SH-SY5Y (cell line): ENCODE measurements around the gene ZNF557.
"Not testable (repeated sequence)": the region's sequence is repeated elsewhere in the genome, so short reads cannot be mapped to it uniquely, and the experiment has no call there.

ENCODE experiments used
- GATA2 ChIP-seq: IDR thresholded peaks from 2 replicates; pipeline ENCODE4 v1.6.1; 2011; ENCODE audit warnings: mild to moderate bottlenecking, low read depth, low read length
- GATA3 ChIP-seq: IDR thresholded peaks from 2 replicates; pipeline ENCODE4 v1.6.1; 2011; ENCODE audit warnings: low read depth, mild to moderate bottlenecking, low read length, moderate library complexity

ZNF557 gene

DNA sequence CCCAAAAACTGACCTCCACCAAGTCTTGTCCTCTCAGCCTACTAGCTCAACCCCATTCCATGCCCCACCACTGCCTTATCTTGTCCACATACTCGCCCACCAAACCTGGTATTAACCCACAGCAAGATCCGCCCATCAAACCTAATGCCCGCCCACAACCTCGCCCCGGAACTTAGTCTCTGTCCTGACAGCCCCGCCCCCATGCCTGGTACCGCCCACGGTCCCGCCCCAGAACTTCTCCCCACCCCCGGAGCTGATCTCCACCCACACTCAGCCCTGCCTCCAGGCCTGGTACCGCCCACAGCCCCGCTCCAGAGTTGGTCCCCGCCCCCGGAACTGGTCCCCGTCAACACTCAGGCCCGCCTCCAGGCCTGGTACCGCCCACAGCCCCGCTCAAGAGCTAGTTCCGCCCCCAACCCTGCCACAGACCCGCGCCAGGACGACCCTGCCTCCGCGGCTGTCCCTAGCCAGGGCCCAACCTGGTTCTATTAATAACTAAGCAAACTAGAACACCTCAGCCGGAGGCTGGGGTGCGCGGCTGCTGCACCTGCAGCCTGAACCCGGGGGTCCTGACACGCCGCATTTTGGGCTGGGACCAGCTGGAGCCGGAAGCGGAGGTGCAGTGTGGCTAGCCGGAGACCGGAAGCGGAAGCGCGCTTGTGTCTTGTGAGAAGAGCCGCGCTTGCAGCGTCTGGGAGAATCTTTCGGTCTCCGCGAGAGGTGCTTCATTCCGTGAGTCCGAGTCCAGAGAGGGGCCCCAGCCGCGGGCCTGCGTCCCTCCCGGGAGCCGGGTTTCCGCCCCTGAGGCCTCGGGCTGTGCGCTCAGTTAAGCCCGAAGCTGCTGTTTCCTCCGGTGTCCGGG, at the start of gene ZNF557:
TSS of gene ZNF557 (plus strand) at position 662 of the 862 bp plus-strand sequence. CDS start 5,372 bp downstream, outside the sequence.
- TF ChIP-seq GATA2 (no peak), GATA3 (no peak)

DNA sequence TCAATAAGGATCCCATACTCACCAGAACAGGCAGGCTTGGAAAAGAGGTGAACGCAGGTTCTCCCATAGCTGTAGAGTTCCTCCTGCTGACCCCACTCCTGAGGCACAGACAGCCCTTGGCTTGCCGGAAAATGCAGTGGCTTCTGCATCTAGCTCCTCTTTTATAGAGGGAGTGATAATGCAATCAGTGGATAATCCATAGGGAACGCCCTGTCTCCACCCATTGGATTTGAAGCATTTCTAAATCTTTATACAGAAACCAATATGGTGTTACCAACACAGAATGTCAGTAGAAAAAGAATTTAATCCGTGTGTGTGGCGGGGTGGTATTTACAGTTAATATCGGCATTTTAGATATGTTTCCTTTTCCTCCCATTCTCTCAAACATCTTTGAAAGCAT, 48.2 kb upstream of the ZNF557 start, which contains the start of gene MBD3L2B:
TSS of gene MBD3L2B (minus strand) at position 101 of the 400 bp plus-strand sequence. CDS start at position 67, 34 bp downstream.
- not testable (repeated sequence) for TF ChIP-seq GATA3, GATA2

DNA sequence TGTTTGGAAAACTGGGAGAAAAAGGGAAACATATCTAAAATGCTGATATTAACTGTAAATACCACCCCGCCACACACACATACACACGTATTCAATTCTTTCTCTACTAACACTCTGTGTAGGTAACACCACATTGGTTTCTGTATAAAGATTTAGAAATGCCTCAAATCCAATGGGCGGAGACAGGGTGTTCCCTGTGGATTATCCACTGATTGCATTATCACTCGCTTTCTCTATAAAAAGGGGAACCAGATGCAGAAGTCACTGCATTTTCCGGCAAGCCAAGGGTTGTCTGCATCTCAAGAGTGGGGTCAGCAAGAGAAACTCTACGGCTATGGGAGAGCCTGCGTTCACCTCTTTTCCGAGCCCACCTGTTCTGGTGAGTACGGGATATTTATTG, 39.2 kb upstream of the ZNF557 start, which contains the start of gene MBD3L5:
TSS of gene MBD3L5 (plus strand) at position 301 of the 400 bp plus-strand sequence. CDS start at position 335, 34 bp downstream.
- TF ChIP-seq GATA3, GATA2: not testable (repeated sequence)

DNA sequence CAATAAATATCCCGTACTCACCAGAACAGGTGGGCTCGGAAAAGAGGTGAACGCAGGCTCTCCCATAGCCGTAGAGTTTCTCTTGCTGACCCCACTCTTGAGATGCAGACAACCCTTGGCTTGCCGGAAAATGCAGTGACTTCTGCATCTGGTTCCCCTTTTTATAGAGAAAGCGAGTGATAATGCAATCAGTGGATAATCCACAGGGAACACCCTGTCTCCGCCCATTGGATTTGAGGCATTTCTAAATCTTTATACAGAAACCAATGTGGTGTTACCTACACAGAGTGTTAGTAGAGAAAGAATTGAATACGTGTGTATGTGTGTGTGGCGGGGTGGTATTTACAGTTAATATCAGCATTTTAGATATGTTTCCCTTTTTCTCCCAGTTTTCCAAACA, 29.4 kb upstream of the ZNF557 start, which contains the start of gene MBD3L4:
TSS of gene MBD3L4 (minus strand) at position 101 of the 400 bp plus-strand sequence. CDS start at position 66, 35 bp downstream.
- TF ChIP-seq GATA3, GATA2: not testable (repeated sequence)

DNA sequence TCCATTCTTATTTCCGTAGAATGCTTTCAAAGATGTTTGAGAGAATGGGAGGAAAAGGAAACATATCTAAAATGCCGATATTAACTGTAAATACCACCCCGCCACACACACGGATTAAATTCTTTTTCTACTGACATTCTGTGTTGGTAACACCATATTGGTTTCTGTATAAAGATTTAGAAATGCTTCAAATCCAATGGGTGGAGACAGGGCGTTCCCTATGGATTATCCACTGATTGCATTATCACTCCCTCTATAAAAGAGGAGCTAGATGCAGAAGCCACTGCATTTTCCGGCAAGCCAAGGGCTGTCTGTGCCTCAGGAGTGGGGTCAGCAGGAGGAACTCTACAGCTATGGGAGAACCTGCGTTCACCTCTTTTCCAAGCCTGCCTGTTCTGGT, 20.5 kb upstream of the ZNF557 start, which contains the start of gene MBD3L2:
TSS of gene MBD3L2 (plus strand) at position 301 of the 400 bp plus-strand sequence. CDS start at position 354, 53 bp downstream.
- not testable (repeated sequence) for TF ChIP-seq GATA2, GATA3

DNA sequence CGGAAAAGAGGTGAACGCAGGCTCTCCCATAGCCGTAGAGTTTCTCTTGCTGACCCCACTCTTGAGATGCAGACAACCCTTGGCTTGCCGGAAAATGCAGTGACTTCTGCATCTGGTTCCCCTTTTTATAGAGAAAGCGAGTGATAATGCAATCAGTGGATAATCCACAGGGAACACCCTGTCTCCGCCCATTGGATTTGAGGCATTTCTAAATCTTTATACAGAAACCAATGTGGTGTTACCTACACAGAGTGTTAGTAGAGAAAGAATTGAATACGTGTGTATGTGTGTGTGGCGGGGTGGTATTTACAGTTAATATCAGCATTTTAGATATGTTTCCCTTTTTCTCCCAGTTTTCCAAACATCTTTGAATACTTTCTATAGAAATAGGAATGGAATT, 10.9 kb upstream of the ZNF557 start, which contains the start of gene MBD3L3:
TSS of gene MBD3L3 (minus strand) at position 101 of the 400 bp plus-strand sequence. CDS start at position 30, 71 bp downstream.
- TF ChIP-seq GATA2, GATA3: not testable (repeated sequence)

DNA sequence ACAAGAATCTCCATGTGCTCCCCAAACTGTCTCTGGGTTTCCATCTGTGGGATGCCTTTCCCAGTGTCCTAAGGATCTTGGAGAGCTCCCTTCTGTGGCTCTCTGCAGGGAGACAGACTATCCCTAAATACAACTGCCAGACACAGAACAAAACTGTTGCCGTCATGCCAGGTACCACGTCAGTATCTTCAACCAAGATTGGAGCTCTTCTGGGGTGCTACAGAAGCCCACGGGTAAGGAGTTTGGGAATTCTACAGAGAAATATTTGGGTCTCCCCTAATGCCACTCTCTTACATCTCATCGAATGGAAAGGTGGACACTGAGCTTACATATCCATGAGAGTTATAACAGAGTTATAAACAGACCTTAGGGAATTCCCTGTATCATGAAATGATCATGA, 6.2 kb upstream of the ZNF557 start:
- TF ChIP-seq GATA2, result no peak
- TF ChIP-seq GATA3, result no peak

DNA sequence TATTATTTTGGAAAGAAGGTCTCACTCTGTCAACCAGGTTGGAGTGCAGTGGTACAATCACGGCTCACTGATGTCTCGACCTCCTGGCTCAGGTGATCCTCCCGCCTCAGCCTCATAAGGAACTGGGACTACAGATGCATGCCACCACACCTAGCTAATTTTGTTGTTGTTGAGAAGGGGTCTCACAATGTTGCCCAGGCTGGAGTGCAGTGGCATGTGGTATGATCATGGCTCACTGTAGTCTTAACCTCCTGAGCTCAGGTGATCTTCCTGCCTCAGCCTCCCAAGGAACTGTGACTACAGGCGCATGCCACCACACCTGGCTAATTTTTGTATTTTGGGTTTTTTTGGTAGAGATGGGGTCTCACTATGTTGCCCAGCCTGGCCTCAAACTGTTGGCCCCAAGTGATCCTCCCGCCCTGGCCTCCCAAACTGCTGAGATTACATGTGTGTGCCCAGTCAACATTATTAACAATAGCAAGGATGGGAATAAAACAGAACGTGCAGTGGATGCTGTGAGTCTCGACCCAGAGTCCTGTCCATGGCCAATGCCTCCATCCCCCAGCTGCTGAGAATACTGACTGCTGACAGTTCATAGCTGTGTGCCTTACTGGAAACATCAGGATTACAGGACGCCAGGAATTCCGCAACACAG, 5.6 kb upstream of the ZNF557 start:
- TF ChIP-seq GATA2 (no peak), GATA3 (no peak)

DNA sequence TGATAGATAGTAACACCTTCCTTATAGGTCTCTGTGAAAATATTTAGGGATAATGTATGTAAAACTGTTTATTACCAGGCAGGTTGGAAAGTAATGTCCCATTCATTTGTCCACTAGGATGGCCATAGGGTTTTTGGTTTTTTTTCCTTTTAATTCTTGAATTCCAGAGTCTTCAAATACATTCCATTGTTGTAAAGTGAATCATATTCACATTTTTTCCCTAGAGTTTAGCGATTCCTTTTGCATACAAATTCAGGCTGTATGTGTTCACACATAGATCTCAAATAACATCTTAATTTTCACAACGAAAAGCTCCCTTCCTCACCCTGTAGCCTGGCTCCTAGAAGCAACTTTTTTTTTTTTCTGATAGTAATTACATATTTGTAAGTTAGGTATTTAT, 1.8 kb upstream of the ZNF557 start:
- TF ChIP-seq GATA3 (no peak), GATA2 (no peak)

DNA sequence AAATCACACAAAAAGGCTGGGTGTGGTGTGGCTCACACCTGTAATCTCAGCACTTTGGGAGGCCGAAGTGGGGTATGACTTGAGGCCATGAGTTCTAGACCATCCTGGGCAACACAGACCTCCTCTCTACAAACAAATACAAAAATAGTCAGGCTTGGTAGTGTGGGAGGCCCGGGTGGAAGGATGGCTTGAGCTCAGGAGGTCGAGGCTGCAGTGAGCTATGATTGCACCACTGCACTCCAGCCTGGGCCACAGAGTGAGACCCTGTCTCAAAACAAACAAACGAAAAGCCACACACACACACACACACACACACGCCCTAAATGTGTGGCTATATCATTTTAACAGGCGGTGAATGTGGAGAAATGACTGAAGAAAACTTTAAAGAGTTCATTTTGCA, 904 bp upstream of the ZNF557 start:
- TF ChIP-seq GATA2 (no peak), GATA3 (no peak)

DNA sequence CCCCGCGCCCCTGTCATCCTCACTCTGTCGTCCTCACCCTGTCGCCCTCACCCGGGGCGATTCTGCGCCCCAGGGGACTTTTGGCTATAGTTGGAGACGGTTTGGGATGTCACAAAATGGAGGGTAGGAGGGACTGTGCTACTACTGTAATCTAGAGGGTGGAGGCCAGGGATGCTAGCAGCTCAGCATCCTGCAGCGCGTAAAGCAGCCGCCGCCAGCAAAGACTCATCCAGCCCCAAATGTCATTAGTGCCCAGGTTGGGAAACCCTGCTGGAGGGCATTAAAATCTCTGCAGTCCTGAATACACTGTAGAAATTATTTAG, 362 bp downstream of the ZNF557 start:
- TF ChIP-seq GATA2 (no peak), GATA3 (no peak)

DNA sequence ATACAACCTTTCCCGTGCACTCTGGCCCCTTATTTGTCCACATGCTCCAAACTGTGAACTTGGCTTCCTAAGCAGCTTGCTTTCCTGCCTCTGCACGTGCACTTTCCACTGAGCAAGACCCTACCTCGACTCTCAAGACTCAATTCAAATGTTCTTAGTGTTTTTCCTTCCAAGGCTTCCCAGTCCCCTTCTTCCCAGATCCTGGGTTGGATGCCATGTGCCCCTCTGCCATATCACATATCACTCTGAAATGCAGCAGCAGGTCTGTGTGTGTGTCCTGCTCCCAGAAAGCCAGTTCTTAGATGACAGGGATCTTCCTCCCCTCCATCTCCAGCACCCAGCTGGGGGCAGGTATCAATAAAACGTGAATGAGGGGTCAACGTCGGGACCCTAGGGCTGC, 3.0 kb downstream of the ZNF557 start:
- TF ChIP-seq GATA2, result no peak
- no peak for TF ChIP-seq GATA3

DNA sequence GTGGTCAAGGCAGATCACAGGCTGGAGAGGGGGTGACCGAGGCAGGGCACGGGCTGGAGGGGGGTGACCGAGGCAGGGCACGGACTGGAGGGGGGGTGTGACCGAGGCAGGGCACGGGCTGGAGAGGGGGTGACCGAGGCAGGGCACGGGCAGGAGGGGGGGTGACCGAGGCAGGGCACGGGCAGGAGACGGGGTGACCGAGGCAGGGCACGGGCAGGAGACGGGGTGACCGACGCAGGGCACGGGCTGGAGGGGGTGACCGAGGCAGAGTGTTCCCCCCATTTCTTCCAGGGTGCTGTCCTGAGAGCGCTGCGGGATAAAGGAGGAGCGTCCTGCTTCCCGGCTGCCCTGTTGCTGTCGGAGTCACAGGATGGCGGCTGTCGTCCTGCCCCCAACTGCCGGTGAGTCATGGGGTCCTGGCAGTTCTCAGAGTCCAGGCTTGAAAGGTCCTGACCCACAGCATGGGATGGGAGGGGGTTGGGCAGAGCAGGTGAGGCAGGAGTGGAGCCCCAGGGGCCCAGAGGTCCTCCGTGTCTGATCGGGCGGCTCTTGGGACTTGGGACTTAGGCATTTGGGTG, 5.3 kb downstream of the ZNF557 start:
- TF ChIP-seq GATA3 (no peak), GATA2 (no peak)

DNA sequence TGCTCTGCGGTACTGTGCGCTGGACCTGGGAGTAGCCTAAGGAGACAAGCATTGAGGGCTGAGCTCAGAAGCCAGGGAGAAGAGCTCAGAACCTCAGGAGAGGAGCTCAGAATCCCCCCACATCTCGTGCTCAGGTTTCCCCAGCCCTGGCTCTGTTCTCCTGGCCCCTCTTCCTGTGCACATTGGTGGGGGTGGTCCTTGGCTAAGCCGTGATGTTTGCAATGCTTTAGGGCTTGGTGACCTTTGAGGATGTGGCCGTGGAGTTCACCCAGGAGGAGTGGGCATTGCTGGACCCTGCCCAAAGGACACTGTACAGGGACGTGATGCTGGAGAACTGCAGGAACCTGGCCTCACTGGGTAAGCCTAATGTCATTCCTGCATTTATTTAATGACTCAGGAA, 6.6 kb downstream of the ZNF557 start:
- TF ChIP-seq GATA3 (no peak), GATA2 (no peak)

DNA sequence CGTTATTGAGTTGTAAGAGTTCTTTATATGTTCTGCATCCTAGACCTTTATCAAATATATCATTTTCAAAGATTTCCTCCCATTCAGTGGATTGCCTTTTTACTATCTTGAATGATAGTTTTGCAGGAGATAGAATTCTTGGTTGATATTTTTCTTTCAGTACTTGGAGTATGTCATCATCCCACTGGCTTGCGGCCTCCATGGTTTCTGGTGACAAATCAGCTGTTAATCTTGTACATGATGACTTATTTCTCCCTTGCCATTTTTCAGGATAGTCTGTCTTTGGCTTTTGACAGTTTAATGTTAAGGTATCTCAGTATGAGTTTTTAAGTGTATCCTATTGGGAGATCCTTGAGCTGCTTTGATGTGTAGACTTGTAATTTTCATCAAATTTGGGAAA, 8.5 kb downstream of the ZNF557 start:
- TF ChIP-seq GATA2 (no peak), GATA3 (no peak)
